HepG2 (cell line): ENCODE measurements around the gene NEURL4. TPM values are rescaled to one million over a fixed set of nuclear protein-coding genes. Genes with fewer than 3 reads are reported as not detected.
A peak's percentile ranks its signal among the peaks of the same experiment; 100 is the strongest.

Experiments used
- CC2D1A ChIP-seq: sonication (generic); formaldehyde crosslinking; IDR thresholded peaks from 2 replicates; pipeline ENCODE4 v1.8.1; 2023; ENCODE audit warnings: mild to moderate bottlenecking, missing genetic modification reagents
- FLYWCH1 ChIP-seq: sonication (generic); formaldehyde crosslinking; IDR thresholded peaks from 2 replicates; pipeline ENCODE4 v1.8.1; 2023; ENCODE audit warnings: mild to moderate bottlenecking, missing genetic modification reagents
- KDM6A ChIP-seq: IDR thresholded peaks from 2 replicates; pipeline ENCODE4 v1.6.1; 2016; ENCODE audit warnings: low read depth
- MAZ ChIP-seq, 2 experiments: sonication (generic) in 1 of 2; formaldehyde crosslinking in 1 of 2; IDR thresholded peaks; 2 replicates each; pipeline versions ENCODE4 v1.5.0 to v1.6.1; 2012 to 2020; ENCODE audit warnings: low read depth in 2 of 2, mild to moderate bottlenecking in 2 of 2, borderline replicate concordance in 1 of 2, improper control_type of control experiment in 1 of 2, low read length in 1 of 2, missing genetic modification reagents in 1 of 2, moderate library complexity in 1 of 2
- NCOA5 ChIP-seq: sonication (generic); formaldehyde crosslinking; IDR thresholded peaks from 2 replicates; pipeline ENCODE4 v1.4.0; 2020; ENCODE audit warnings: missing genetic modification reagents
- NFE2 ChIP-seq: sonication (generic); formaldehyde crosslinking; IDR thresholded peaks from 2 replicates; pipeline ENCODE4 v1.4.0; 2020; ENCODE audit warnings: missing genetic modification reagents
- RBM39 ChIP-seq: fragments of 200-400 bp; formaldehyde crosslinking; IDR thresholded peaks from one replicate; pipeline ENCODE4 v1.6.1; 2018; ENCODE audit warnings: antibody characterized with exemption, mild to moderate bottlenecking, low read depth, low read length; ENCODE audit not compliant: poor library complexity, severe bottlenecking
- SATB2 ChIP-seq: sonication (generic); formaldehyde crosslinking; IDR thresholded peaks from 2 replicates; pipeline ENCODE4 v1.5.0; 2020; ENCODE audit warnings: missing genetic modification reagents
- SCMH1 ChIP-seq: sonication (generic); formaldehyde crosslinking; IDR thresholded peaks from 2 replicates; pipeline ENCODE4 v1.9.0; 2021; ENCODE audit warnings: missing genetic modification reagents, mild to moderate bottlenecking, borderline replicate concordance
- SMARCE1 ChIP-seq: fragments of 450-650 bp; IDR thresholded peaks from 2 replicates; pipeline ENCODE4 v1.6.1; 2017; ENCODE audit warnings: borderline replicate concordance
- TBP ChIP-seq: sonication (generic); formaldehyde crosslinking; IDR thresholded peaks from 2 replicates; pipeline ENCODE4 v1.5.0; 2020; ENCODE audit warnings: missing genetic modification reagents
- ZNF17 ChIP-seq: sonication (generic); formaldehyde crosslinking; IDR thresholded peaks from 2 replicates; pipeline ENCODE4 v1.5.0; 2020; ENCODE audit warnings: mild to moderate bottlenecking, missing genetic modification reagents
- ZNF264 ChIP-seq: sonication (generic); formaldehyde crosslinking; IDR thresholded peaks from 2 replicates; pipeline ENCODE4 v1.4.0; 2020; ENCODE audit warnings: missing genetic modification reagents
- polyA plus RNA-seq, 8 experiments: library from polyadenylated mRNA; depleted of rRNA in 3 of 8; stranded (reverse) in 7 of 8; unstranded in 1 of 8; fragments of >200 nt; fragmentation: Illumina TruSeq in 4 of 8; extraction: Trizol in 4 of 8; gene quantifications; 2 replicates each; pipeline versions ENCODE4 v1.2.1 to v1.2.3, GENCODE V29; 2011 to 2016; ENCODE audit warnings: low read depth in 4 of 8, missing spikeins in 1 of 8, mixed read lengths in 1 of 8; ENCODE audit not compliant: insufficient read depth in 1 of 8
- total RNA-seq, 5 experiments: library from RNA; depleted of rRNA; stranded (reverse); fragments of >200 nt; fragmentation: Illumina TruSeq; extraction: Trizol; gene quantifications; 2 replicates each; pipeline ENCODE4 v1.2.3, GENCODE V29; 2016; ENCODE audit warnings: low read depth in 1 of 5
- TF ChIP-seq, protein P1 (sequence below): sonication (generic); formaldehyde crosslinking; IDR thresholded peaks from 2 replicates; pipeline ENCODE4 v1.4.0; 2020; ENCODE audit warnings: missing genetic modification reagents
- TF ChIP-seq, protein P2 (sequence below): IDR thresholded peaks from 2 replicates; pipeline ENCODE4 v1.6.1; 2016; ENCODE audit warnings: control low read depth
- TF ChIP-seq, protein P3 (sequence below): sonication (generic); formaldehyde crosslinking; IDR thresholded peaks from 2 replicates; pipeline ENCODE4 v1.4.0; 2020; ENCODE audit warnings: missing genetic modification reagents; ENCODE audit errors: not compliant biosample characterization
- TF ChIP-seq, protein P4 (sequence below): sonication (generic); formaldehyde crosslinking; IDR thresholded peaks from 2 replicates; pipeline ENCODE4 v1.4.0; 2020; ENCODE audit warnings: mild to moderate bottlenecking, missing genetic modification reagents, borderline replicate concordance

Gene NEURL4
- total and polyA plus RNA-seq, 2 of the 13 experiments (the other 11 are each of a cell fraction or from before 2014, with no cell fraction given), result 14.8 to 15.7 TPM

DNA sequence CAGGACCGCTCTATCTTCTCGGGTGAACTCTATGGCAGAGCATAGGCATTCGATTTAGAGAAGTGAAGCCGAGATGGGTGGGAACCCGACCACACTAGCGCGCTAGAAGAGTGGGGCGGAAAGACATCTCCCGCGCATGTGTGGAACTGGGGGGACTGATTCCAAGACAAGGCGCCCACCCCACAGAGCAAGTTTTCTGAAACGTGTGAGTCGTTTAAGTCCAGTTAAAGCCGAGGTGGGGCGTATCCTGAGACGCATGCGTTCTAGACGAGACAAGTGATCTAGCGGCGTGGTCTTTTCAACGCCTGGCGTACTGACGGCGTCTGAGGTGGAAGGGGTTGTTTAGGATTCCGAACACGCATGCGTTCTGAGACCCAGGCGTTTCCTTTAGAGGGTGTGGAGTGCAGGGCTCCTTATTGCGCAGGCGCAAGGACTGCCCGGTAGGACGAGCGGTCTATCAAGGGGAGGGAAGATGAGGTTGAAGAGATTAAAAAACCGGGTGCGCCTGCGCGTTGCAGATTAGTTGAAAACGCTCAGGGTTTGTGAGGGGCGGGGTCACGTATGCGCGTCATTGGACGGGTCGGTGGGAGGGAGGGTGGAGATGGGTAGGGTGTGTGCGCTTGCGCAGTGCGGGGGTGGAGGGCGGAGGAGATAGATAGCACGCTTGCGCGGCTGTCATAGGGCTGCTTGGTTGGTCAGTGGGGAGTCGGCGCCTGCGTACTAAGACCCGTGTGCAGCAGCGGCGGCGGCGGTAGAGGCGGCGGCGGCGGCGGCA lies 22.0 kb downstream of the NEURL4 start, which contains the start of gene EIF5A (continued):
- TF ChIP-seq, protein P1, sequence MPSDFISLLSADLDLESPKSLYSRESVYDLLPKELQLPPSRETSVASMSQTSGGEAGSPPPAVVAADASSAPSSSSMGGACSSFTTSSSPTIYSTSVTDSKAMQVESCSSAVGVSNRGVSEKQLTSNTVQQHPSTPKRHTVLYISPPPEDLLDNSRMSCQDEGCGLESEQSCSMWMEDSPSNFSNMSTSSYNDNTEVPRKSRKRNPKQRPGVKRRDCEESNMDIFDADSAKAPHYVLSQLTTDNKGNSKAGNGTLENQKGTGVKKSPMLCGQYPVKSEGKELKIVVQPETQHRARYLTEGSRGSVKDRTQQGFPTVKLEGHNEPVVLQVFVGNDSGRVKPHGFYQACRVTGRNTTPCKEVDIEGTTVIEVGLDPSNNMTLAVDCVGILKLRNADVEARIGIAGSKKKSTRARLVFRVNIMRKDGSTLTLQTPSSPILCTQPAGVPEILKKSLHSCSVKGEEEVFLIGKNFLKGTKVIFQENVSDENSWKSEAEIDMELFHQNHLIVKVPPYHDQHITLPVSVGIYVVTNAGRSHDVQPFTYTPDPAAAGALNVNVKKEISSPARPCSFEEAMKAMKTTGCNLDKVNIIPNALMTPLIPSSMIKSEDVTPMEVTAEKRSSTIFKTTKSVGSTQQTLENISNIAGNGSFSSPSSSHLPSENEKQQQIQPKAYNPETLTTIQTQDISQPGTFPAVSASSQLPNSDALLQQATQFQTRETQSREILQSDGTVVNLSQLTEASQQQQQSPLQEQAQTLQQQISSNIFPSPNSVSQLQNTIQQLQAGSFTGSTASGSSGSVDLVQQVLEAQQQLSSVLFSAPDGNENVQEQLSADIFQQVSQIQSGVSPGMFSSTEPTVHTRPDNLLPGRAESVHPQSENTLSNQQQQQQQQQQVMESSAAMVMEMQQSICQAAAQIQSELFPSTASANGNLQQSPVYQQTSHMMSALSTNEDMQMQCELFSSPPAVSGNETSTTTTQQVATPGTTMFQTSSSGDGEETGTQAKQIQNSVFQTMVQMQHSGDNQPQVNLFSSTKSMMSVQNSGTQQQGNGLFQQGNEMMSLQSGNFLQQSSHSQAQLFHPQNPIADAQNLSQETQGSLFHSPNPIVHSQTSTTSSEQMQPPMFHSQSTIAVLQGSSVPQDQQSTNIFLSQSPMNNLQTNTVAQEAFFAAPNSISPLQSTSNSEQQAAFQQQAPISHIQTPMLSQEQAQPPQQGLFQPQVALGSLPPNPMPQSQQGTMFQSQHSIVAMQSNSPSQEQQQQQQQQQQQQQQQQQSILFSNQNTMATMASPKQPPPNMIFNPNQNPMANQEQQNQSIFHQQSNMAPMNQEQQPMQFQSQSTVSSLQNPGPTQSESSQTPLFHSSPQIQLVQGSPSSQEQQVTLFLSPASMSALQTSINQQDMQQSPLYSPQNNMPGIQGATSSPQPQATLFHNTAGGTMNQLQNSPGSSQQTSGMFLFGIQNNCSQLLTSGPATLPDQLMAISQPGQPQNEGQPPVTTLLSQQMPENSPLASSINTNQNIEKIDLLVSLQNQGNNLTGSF (CRISPR knock-in tag), result no peak
- TF ChIP-seq SATB2 (CRISPR knock-in tag) (no peak), ZNF264 (0 out of 2 replicates have a peak, but pooled peaks have one; percentile 13), SMARCE1 (no peak), FLYWCH1 (CRISPR knock-in tag) (no peak), KDM6A (CRISPR knock-in tag) (no peak), NFE2 (CRISPR knock-in tag) (no peak), SCMH1 (no peak), MAZ (IDR thresholded peaks at IDR 0.05; ENCODE audit: borderline replicate concordance, low read depth, low read length) (peak; percentile 85; the same call in 1 of the 2 replicates), MAZ (CRISPR knock-in tag; IDR thresholded peaks at IDR 0.05; ENCODE audit: low read depth) (peak; percentile 50; the same call in 1 of the 2 replicates), CC2D1A (no peak), TBP (no peak), RBM39 (no peak), NCOA5 (CRISPR knock-in tag) (no peak), ZNF17 (no peak)
- TF ChIP-seq, protein P2, sequence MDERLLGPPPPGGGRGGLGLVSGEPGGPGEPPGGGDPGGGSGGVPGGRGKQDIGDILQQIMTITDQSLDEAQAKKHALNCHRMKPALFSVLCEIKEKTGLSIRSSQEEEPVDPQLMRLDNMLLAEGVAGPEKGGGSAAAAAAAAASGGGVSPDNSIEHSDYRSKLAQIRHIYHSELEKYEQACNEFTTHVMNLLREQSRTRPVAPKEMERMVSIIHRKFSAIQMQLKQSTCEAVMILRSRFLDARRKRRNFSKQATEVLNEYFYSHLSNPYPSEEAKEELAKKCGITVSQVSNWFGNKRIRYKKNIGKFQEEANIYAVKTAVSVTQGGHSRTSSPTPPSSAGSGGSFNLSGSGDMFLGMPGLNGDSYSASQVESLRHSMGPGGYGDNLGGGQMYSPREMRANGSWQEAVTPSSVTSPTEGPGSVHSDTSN (CRISPR knock-in tag), result no peak; the same call in 1 of the 2 replicates
- TF ChIP-seq, protein P3, sequence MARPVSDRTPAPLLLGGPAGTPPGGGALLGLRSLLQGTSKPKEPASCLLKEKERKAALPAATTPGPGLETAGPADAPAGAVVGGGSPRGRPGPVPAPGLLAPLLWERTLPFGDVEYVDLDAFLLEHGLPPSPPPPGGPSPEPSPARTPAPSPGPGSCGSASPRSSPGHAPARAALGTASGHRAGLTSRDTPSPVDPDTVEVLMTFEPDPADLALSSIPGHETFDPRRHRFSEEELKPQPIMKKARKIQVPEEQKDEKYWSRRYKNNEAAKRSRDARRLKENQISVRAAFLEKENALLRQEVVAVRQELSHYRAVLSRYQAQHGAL (CRISPR knock-in tag), result no peak
- TF ChIP-seq, protein P4, sequence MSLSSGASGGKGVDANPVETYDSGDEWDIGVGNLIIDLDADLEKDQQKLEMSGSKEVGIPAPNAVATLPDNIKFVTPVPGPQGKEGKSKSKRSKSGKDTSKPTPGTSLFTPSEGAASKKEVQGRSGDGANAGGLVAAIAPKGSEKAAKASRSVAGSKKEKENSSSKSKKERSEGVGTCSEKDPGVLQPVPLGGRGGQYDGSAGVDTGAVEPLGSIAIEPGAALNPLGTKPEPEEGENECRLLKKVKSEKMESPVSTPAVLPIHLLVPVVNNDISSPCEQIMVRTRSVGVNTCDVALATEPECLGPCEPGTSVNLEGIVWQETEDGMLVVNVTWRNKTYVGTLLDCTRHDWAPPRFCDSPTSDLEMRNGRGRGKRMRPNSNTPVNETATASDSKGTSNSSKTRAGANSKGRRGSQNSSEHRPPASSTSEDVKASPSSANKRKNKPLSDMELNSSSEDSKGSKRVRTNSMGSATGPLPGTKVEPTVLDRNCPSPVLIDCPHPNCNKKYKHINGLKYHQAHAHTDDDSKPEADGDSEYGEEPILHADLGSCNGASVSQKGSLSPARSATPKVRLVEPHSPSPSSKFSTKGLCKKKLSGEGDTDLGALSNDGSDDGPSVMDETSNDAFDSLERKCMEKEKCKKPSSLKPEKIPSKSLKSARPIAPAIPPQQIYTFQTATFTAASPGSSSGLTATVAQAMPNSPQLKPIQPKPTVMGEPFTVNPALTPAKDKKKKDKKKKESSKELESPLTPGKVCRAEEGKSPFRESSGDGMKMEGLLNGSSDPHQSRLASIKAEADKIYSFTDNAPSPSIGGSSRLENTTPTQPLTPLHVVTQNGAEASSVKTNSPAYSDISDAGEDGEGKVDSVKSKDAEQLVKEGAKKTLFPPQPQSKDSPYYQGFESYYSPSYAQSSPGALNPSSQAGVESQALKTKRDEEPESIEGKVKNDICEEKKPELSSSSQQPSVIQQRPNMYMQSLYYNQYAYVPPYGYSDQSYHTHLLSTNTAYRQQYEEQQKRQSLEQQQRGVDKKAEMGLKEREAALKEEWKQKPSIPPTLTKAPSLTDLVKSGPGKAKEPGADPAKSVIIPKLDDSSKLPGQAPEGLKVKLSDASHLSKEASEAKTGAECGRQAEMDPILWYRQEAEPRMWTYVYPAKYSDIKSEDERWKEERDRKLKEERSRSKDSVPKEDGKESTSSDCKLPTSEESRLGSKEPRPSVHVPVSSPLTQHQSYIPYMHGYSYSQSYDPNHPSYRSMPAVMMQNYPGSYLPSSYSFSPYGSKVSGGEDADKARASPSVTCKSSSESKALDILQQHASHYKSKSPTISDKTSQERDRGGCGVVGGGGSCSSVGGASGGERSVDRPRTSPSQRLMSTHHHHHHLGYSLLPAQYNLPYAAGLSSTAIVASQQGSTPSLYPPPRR, result peak; percentile 46; the same call in 1 of the 2 replicates
